KMS-11 (cell line): Measurements from ENCODE around the gene CDKN3.
"Not testable (repeated sequence)": the region's sequence is repeated elsewhere in the genome, so short reads cannot be mapped to it uniquely, and the experiment has no call there.

ENCODE experiments used
- H2AFZ ChIP-seq: fragments of 200-600 bp; sonication (generic); 2 replicates; pipeline ENCODE4 v1.6.1; 2016; ENCODE audit warnings: antibody characterized with exemption, mixed run types, low read depth
- H3K27ac ChIP-seq: fragments of 200-600 bp; sonication (generic); 2 replicates; pipeline ENCODE4 v1.6.1; 2016; ENCODE audit warnings: mild to moderate bottlenecking, mixed run types
- H3K27me3 ChIP-seq: fragments of 200-600 bp; sonication (generic); 2 replicates; pipeline ENCODE4 v1.6.1; 2017; ENCODE audit warnings: mild to moderate bottlenecking, low read depth, mixed run types, moderate library complexity; ENCODE audit not compliant: insufficient read depth
- H3K36me3 ChIP-seq: fragments of 200-600 bp; sonication (generic); 2 replicates; pipeline ENCODE4 v1.6.1; 2017; ENCODE audit warnings: mild to moderate bottlenecking, mixed run types; ENCODE audit not compliant: insufficient read depth
- H3K4me1 ChIP-seq: fragments of 200-600 bp; sonication (generic); 2 replicates; pipeline ENCODE4 v1.6.1; 2016; ENCODE audit warnings: mild to moderate bottlenecking, low read depth, mixed run types; ENCODE audit not compliant: poor library complexity, severe bottlenecking
- H3K4me2 ChIP-seq: fragments of 200-600 bp; sonication (generic); 2 replicates; pipeline ENCODE4 v1.7.0; 2016; ENCODE audit warnings: mild to moderate bottlenecking, mixed run types
- H3K4me3 ChIP-seq: fragments of 200-600 bp; sonication (generic); IDR thresholded peaks from 2 replicates; pipeline ENCODE4 v1.6.1; 2017; ENCODE audit warnings: low read depth, low read length, mixed read lengths; ENCODE audit not compliant: insufficient read depth
- H3K79me2 ChIP-seq: fragments of 200-600 bp; sonication (generic); 2 replicates; pipeline ENCODE4 v1.6.1; 2016; ENCODE audit warnings: low read depth, mixed run types; ENCODE audit not compliant: insufficient read depth
- H3K9ac ChIP-seq: fragments of 200-600 bp; sonication (generic); 2 replicates; pipeline ENCODE4 v1.6.1; 2016; ENCODE audit warnings: mild to moderate bottlenecking, mixed run types
- H4K20me1 ChIP-seq: fragments of 200-600 bp; sonication (generic); 2 replicates; pipeline ENCODE4 v1.6.1; 2016; ENCODE audit warnings: mild to moderate bottlenecking, mixed run types; ENCODE audit not compliant: insufficient read depth
- TF ChIP-seq, protein P1 (sequence below): fragments of 200-600 bp; sonication (generic); conservative IDR thresholded peaks from 2 replicates; pipeline ENCODE4 v1.6.1; 2017; ENCODE audit warnings: low read depth, mild to moderate bottlenecking, antibody characterized with exemption, low read length, moderate library complexity, mixed read lengths

The CDKN3 gene

DNA sequence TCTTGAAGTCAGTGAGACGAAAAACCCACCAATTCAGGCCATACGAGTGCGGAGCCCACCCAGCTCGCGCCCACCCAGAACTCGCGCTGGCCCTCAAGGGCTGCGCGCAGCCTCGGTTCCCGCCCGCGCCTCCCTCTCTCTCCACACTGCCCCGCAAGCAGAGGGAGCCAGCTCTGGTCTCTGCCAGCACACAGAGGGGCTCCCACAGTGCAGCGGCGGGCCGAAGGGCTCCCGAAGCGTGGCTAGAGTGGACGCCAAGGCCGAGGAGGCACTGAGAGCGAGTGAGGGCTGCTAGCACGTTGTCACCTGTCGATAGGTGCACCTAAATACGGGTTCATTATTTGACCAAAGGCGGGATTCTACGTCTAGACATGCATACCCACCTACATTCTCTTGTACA, 2.2 kb upstream of the CDKN3 start:
- H4K20me1 ChIP-seq, result no peaks in the 10 kb centered on the region
- no peaks in the 10 kb centered on the region for H3K79me2 ChIP-seq
- no peak overlapping the region for H2AFZ ChIP-seq
- H3K27me3 ChIP-seq, result no peaks in the 10 kb centered on the region
- H3K36me3 ChIP-seq, result no peaks in the 10 kb centered on the region
- H3K4me2 ChIP-seq, result no peak overlapping the region
- peaks cover 8% of the 10 kb centered on the region for H3K4me1 ChIP-seq
- TF ChIP-seq, protein P1, sequence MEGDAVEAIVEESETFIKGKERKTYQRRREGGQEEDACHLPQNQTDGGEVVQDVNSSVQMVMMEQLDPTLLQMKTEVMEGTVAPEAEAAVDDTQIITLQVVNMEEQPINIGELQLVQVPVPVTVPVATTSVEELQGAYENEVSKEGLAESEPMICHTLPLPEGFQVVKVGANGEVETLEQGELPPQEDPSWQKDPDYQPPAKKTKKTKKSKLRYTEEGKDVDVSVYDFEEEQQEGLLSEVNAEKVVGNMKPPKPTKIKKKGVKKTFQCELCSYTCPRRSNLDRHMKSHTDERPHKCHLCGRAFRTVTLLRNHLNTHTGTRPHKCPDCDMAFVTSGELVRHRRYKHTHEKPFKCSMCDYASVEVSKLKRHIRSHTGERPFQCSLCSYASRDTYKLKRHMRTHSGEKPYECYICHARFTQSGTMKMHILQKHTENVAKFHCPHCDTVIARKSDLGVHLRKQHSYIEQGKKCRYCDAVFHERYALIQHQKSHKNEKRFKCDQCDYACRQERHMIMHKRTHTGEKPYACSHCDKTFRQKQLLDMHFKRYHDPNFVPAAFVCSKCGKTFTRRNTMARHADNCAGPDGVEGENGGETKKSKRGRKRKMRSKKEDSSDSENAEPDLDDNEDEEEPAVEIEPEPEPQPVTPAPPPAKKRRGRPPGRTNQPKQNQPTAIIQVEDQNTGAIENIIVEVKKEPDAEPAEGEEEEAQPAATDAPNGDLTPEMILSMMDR, result no peak
- H3K4me3 ChIP-seq, result no peak overlapping the region
- no peak overlapping the region for H3K9ac ChIP-seq
- no peak overlapping the region for H3K27ac ChIP-seq

DNA sequence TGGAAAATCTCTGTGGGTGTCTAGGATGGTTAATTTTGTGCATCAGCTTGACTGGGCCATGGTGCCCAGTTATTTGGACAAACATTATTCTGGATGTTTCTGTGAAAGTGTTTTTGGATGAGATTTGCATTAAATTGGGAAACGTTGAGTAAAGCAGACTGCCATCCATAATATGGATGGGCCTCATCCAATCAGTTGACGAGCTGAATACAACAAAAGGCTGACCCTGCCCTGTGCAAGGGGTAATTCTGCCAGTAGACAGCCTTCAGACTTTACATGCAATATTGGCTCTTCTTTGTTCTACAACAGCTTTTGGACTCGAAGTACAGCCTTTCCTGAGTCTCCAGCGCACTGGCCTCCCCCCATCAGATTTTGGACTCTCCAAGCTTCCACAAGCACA, 1.5 kb upstream of the CDKN3 start:
- Histone ChIP-seq H3K9ac (no peak overlapping the region), H3K27me3 (no peaks in the 10 kb centered on the region), H3K27ac (no peak overlapping the region), H3K4me1 (peaks cover 8% of the 10 kb centered on the region), H2AFZ (no peak overlapping the region), H4K20me1 (no peaks in the 10 kb centered on the region), H3K4me2 (no peak overlapping the region), H3K36me3 (no peaks in the 10 kb centered on the region), H3K4me3 (no peak overlapping the region), H3K79me2 (no peaks in the 10 kb centered on the region)
- TF ChIP-seq, protein P1, result no peak

DNA sequence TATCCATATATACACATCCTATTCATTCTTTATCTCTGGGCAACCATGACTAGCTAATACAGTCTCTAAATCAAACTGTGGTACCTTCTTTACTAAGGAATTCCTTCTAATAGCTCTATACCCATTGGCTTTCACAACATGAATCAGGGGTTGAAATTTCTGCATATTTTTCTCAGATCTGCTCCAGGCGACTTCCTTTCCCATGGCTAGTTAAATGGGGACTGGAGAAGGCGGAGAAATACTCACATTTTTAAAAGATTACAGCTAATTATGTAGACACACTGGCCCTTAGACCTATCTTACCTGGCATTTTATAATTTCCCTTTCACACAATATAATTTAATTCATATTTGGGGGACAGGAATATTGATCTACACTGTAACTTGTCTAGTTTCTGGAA, 1.1 kb upstream of the CDKN3 start:
- TF ChIP-seq, protein P1, result no peak
- Histone ChIP-seq H3K9ac (no peak overlapping the region), H2AFZ (no peak overlapping the region), H3K4me2 (no peak overlapping the region), H3K79me2 (no peaks in the 10 kb centered on the region), H3K27ac (no peak overlapping the region), H3K4me1 (peaks cover 8% of the 10 kb centered on the region), H3K36me3 (no peaks in the 10 kb centered on the region), H4K20me1 (no peaks in the 10 kb centered on the region), H3K27me3 (no peaks in the 10 kb centered on the region), H3K4me3 (no peak overlapping the region)

DNA sequence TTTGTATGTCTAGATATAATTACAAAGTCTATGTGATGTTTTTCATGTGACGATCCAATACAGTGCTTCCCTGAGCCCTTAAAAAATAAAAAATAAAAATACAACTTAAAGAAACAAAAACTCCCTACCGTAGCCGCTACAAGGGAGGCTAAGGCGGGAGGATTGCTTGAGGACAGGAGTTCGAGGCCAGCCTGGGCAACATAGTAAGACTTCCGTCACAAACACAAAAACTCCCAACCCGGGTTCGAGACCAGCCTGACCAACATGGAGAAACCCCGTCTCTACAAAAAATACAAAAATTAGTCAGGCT, 669 bp upstream of the CDKN3 start:
- H3K79me2 ChIP-seq, result no peaks in the 10 kb centered on the region
- TF ChIP-seq, protein P1, result no peak
- H3K4me1 ChIP-seq, result peaks cover 8% of the 10 kb centered on the region
- H4K20me1 ChIP-seq, result no peaks in the 10 kb centered on the region
- no peak overlapping the region for H3K27ac ChIP-seq
- H3K4me2 ChIP-seq, result peak overlapping the region; percentile 42
- no peak overlapping the region; the same call in 1 of the 2 replicates for H3K9ac ChIP-seq
- no peaks in the 10 kb centered on the region for H3K27me3 ChIP-seq
- no peaks in the 10 kb centered on the region for H3K36me3 ChIP-seq
- no peak overlapping the region for H3K4me3 ChIP-seq
- peak overlapping the region; percentile 86 for H2AFZ ChIP-seq

DNA sequence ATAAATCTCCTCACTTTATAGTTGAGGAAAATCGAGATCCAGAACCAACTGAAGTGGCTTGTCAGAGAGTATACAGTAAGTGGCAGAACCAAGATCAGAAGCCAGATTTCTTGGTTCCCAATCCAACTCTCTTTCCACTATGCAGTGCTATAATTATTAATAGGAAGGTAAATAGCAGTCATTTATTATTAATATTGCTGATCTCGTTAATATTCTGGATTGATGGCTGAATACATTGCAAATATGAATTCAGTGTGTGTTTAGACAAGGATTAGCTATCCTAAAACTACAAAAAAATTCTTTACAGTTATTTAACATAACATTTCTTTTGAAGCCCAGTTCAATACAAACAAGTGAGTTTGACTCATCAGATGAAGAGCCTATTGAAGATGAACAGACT, 2.8 kb downstream of the CDKN3 start:
- H4K20me1 ChIP-seq, result no peaks in the 10 kb centered on the region
- TF ChIP-seq, protein P1, result no peak
- H3K9ac ChIP-seq, result no peak overlapping the region
- no peaks in the 10 kb centered on the region for H3K27me3 ChIP-seq
- peaks cover 8% of the 10 kb centered on the region for H3K4me1 ChIP-seq
- H2AFZ ChIP-seq, result no peak overlapping the region
- no peaks in the 10 kb centered on the region for H3K79me2 ChIP-seq
- H3K4me3 ChIP-seq, result no peak overlapping the region
- H3K36me3 ChIP-seq, result no peaks in the 10 kb centered on the region
- H3K27ac ChIP-seq, result no peak overlapping the region
- no peak overlapping the region for H3K4me2 ChIP-seq

DNA sequence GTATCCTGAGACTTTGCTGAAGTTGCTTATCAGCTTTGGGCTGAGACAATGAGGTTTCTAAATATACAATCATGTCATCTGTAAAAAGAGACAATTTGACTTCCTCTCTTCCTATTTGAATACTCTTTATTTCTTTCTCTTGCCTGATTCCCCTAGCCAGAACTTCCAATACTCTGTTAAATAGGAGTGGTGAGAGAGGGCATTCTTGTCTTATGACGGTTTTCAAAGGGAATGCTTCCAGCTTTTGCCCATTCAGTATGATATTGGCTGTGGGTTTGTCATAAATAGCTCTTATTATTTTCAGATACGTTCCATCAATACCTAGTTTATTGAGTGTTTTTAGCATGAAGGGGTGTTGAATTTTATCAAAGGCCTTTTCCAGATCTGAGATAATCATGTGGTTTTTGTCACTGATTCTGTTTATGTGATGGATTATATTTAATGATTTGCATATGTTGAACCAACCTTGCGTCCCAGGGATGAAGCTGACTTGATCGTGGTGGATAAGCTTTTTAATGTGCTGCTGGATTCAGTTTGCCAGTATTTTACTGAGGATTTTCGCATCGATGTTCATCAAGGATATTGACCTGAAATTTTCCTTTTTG, 6.7 kb downstream of the CDKN3 start:
- not testable (repeated sequence) for H3K4me2 ChIP-seq, H4K20me1 ChIP-seq, H3K36me3 ChIP-seq

More for the DNA sequence above, 6.7 kb downstream of the CDKN3 start:
- H3K9ac ChIP-seq, H3K79me2 ChIP-seq, H2AFZ ChIP-seq, H3K27ac ChIP-seq, H3K27me3 ChIP-seq, H3K4me1 ChIP-seq, H3K4me3 ChIP-seq: not testable (repeated sequence)
